Panc1 (cell line): ENCODE results near the gene ATAD2B. TPM values are rescaled to one million over a fixed set of nuclear protein-coding genes. Genes with fewer than 3 reads are reported as not detected.

Source experiments
- ATAC-seq: fragments of 200-7000 bp; cut with Tn5 transposase; 2 replicates; pipeline ENCODE4 v1.9.1; 2020; ENCODE audit warnings: mild to moderate bottlenecking, moderate library complexity
- BruUV-seq: library from RNA; stranded (reverse); fragments of 400-500 nt; replicated peaks from 2 replicates; lab custom pipeline; 2021; lab: Mats Ljungman, UMichigan
- CTCF ChIA-PET: fragments of 300-600 bp; sonication (Branson Sonifier 250); formaldehyde crosslinking; loops from one replicate; lab custom pipeline; 2022; ENCODE audit warnings: antibody characterized with exemption; lab: Charles Lee
- POLR2A ChIA-PET: fragments of 300-600 bp; sonication (Branson Sonifier 250); formaldehyde crosslinking; loops from one replicate; lab custom pipeline; 2022; ENCODE audit warnings: antibody characterized with exemption; lab: Charles Lee
- DNase-seq: peaks from one replicate; pipeline ENCODE4 v3.0.0-alpha.2; 2010; ENCODE audit warnings: low read depth, low spot score
- H3K27ac ChIP-seq: 2 replicates; pipeline ENCODE4 v1.5.1; 2011; ENCODE audit warnings: mild to moderate bottlenecking, low read length, inconsistent platforms
- H3K27me3 ChIP-seq: fragments of 200-500 bp; sonication (Bioruptor generic); 2 replicates; pipeline ENCODE4 v1.6.0; 2014; ENCODE audit warnings: low read length, inconsistent platforms; ENCODE audit not compliant: control insufficient read depth, insufficient read depth
- H3K36me3 ChIP-seq: fragments of 200-500 bp; sonication (Bioruptor generic); 2 replicates; pipeline ENCODE4 v1.5.1; 2014; ENCODE audit warnings: inconsistent platforms, mild to moderate bottlenecking, low read length, moderate library complexity; ENCODE audit not compliant: control insufficient read depth, insufficient read depth
- H3K4me1 ChIP-seq: 2 replicates; pipeline ENCODE4 v1.5.1; 2011; ENCODE audit warnings: inconsistent platforms, mild to moderate bottlenecking, low read length, moderate library complexity; ENCODE audit not compliant: control insufficient read depth, insufficient read depth
- H3K4me3 ChIP-seq, 2 experiments: 2 replicates each; pipeline ENCODE4 v1.5.1; 2011 to 2012; ENCODE audit warnings: low read depth in 2 of 2, low read length in 2 of 2, mild to moderate bottlenecking in 2 of 2, inconsistent platforms in 1 of 2, moderate library complexity in 1 of 2
- H3K9me3 ChIP-seq: fragments of 200-500 bp; sonication (Bioruptor generic); 2 replicates; pipeline ENCODE4 v1.5.1; 2014; ENCODE audit warnings: low read depth, mild to moderate bottlenecking, inconsistent platforms, low read length, moderate library complexity; ENCODE audit not compliant: control insufficient read depth, insufficient read depth
- POLR2AphosphoS5 ChIP-seq: IDR thresholded peaks from 2 replicates; pipeline ENCODE4 v1.6.1; 2012; ENCODE audit warnings: mild to moderate bottlenecking, low read depth, low read length, moderate library complexity
- REST ChIP-seq, 2 experiments: IDR thresholded peaks; 2 replicates each; pipeline ENCODE4 v1.6.1; 2011 to 2012; ENCODE audit warnings: low read depth in 2 of 2, control low read depth in 1 of 2, low read length in 1 of 2, mild to moderate bottlenecking in 1 of 2, moderate library complexity in 1 of 2; ENCODE audit not compliant: insufficient read depth in 1 of 2
- SIN3A ChIP-seq: IDR thresholded peaks from 2 replicates; pipeline ENCODE4 v1.6.1; 2012; ENCODE audit warnings: low read depth, mild to moderate bottlenecking, low read length, moderate library complexity, borderline replicate concordance; ENCODE audit not compliant: insufficient read depth
- TCF7L2 ChIP-seq: IDR thresholded peaks from 2 replicates; pipeline ENCODE4 v1.6.1; 2011; ENCODE audit warnings: mild to moderate bottlenecking, low read depth, low read length, inconsistent platforms
- in situ Hi-C: cut with HindIII; loops from 2 replicates; pipeline ENCODE4 v1.10.0; 2016; ENCODE audit warnings: low sequenced_read_pairs, low pct_unique_long_range_greater_than_20kb
- intact Hi-C: fragments of 100-400 bp; cut with micrococcal nuclease; formaldehyde crosslinking; loops from one replicate; pipeline ENCODE4 v1.10.0; 2022; ENCODE audit not compliant: unreplicated experiment
- total RNA-seq: library from RNA; stranded (reverse); gene quantifications from one replicate; pipeline ENCODE4 v1.2.1, GENCODE V29; 2021; ENCODE audit not compliant: unreplicated experiment
- TF ChIP-seq, protein P1 (sequence below): fragments of 450-650 bp; IDR thresholded peaks from 2 replicates; pipeline ENCODE4 v1.5.1; 2017; ENCODE audit warnings: mild to moderate bottlenecking

Gene ATAD2B
- total RNA-seq, 1 experiment from 2014 or later, result 17.9 TPM

DNA sequence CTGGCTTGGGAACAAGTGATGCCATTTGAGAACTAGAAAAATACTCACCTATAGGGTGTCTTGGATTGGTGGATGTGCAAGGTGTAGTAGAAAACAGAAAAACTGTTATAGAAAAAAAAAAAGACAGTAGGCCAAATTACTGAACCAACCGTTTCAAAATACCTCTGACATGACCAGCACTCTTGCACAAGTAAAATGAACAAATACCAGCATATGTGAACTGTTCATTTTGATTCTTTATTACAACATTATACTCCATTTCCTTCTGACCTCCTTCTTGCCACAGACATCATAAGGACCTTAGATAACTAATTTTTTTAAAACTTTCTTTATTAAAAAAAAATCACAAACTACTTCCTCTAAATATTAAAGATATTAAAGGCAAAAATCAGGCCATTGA lies 125.5 kb downstream of the ATAD2B start:
- in situ Hi-C loops, result no loop called here

GRCh38 chr2:23794234-23794633 lies 132.7 kb downstream of the ATAD2B start:
- in situ Hi-C loops (no loop called here), intact Hi-C loops (no loop called here)
- Histone ChIP-seq H3K4me1 (no peaks in the 10 kb centered on the region), H3K27ac (no peak overlapping the region), H3K27me3 (no peaks in the 10 kb centered on the region), H3K36me3 (no peaks in the 10 kb centered on the region), H3K9me3 (no peaks in the 10 kb centered on the region), H3K4me3 (no peak overlapping the region)
- ATAC-seq (no peak), DNase-seq (no peak)
- CTCF ChIA-PET, result no interaction called here
- TF ChIP-seq, protein P1, sequence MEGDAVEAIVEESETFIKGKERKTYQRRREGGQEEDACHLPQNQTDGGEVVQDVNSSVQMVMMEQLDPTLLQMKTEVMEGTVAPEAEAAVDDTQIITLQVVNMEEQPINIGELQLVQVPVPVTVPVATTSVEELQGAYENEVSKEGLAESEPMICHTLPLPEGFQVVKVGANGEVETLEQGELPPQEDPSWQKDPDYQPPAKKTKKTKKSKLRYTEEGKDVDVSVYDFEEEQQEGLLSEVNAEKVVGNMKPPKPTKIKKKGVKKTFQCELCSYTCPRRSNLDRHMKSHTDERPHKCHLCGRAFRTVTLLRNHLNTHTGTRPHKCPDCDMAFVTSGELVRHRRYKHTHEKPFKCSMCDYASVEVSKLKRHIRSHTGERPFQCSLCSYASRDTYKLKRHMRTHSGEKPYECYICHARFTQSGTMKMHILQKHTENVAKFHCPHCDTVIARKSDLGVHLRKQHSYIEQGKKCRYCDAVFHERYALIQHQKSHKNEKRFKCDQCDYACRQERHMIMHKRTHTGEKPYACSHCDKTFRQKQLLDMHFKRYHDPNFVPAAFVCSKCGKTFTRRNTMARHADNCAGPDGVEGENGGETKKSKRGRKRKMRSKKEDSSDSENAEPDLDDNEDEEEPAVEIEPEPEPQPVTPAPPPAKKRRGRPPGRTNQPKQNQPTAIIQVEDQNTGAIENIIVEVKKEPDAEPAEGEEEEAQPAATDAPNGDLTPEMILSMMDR, result no peak
- TF ChIP-seq TCF7L2, result no peak
- TF ChIP-seq POLR2AphosphoS5, result no peak
- TF ChIP-seq REST (IDR thresholded peaks at IDR 0.05; ENCODE audit: insufficient read depth in 1 of 2, low read depth in 2 of 2, low read length in 1 of 2), result no peak
- no peak for TF ChIP-seq SIN3A
- POLR2A ChIA-PET, result no interaction called here
- no TSS peak for BruUV-seq

More for the DNA sequence above, 125.5 kb downstream of the ATAD2B start:
- TF ChIP-seq, protein P1, result no peak
- TF ChIP-seq SIN3A (no peak), TCF7L2 (no peak)
- DNase-seq, result no peak
- Histone ChIP-seq H3K27me3 (no peaks in the 10 kb centered on the region), H3K9me3 (no peaks in the 10 kb centered on the region), H3K4me3 (no peak overlapping the region), H3K4me1 (no peaks in the 10 kb centered on the region; the same call in 1 of the 2 replicates), H3K36me3 (no peaks in the 10 kb centered on the region), H3K27ac (no peak overlapping the region)
- intact Hi-C loops, result no loop called here
- no TSS peak for BruUV-seq
- ChIA-PET POLR2A (interaction anchor here (0.7 kb wide), 1 partner anchor 10 kb away, joined by 8 read pairs; no protein-coding TSS in a partner anchor), CTCF (interaction anchor here (0.7 kb wide), 1 partner anchor 277 kb away, joined by 3 read pairs; no protein-coding TSS in a partner anchor)
- ATAC-seq, result no peak
